ENCODE results near the gene TMEM117.

Gene TMEM117

DNA sequence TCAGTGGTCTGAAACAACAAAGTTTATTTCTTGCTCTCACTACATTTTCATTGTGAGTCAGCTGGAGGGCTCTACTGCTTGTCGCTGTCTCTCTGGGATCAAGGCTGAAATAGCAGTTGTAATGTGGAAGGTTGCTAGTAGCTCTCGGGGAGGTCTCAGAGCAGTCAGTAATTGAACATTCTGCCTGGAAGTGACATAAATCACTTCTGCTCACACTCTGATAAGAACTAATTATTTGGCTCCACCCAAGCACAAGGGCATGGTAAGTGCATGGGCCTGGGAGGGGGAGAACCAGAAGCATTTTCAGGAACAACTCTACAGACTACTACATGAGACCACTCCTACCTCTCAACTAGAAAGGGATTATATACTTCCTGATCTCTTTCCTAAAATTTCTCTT lies 128.2 kb downstream of the TMEM117 start:
- no peak for DNase-seq (ENCODE audit: low read depth)

DNA sequence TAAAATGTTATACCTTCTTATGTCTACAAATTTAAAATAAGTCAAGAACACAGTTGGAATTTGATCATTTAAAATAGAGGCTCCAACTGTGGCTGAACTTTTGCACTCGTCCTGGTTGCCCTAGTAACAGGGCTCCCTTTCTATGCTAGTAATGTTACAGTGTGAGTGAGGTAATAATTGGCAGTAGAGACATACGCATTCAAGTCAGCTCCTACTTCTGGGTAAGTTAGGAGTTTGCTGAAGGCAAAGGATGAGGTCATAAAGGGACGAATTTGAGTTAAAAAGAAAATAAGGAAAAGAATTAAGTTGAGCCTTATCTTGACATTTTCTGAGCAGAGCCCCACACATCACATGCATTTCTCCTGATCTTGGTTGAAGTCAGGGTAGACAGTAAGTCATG lies 129.1 kb downstream of the TMEM117 start:
- no peak for DNase-seq (ENCODE audit: low read depth)

DNA sequence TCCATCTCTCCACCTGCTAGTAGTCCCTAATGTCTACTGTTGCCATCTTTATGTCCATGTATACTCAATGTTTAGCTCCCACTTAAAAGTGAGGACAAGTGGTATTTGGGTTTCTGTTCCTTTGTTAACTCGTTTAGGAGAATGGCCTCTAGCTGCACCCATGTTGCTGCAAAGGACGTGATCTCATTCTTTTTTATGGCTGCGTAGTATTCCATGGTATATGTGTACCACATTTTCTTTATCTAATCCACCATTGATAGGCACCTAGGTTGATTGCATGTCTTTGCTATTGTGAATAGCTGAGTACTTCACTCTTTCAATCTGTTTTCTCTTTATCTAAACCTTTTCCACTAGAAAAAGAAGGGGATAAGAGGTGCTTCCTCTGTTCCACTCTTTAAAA lies 130.0 kb downstream of the TMEM117 start:
- no peak for DNase-seq (ENCODE audit: low read depth)

DNA sequence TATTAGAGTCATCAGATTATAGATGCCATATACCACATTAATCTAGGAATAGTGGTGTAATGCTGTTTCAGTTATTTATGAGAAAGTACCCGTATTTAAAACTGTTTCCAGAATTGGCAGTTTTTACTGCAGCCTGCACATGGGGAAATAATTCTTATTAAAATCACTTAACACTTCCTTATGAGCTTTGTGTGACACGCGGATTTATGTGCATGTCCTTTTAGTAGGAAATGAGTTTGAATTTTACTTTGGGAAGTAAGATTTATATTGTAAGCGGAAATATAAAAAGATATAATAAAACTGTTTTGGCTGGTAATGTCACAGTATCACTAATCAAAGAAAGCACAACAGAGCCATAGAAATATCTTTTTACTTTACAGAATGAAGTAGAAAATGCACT lies 132.9 kb downstream of the TMEM117 start:
- no peak for DNase-seq (ENCODE audit: low read depth)

DNA sequence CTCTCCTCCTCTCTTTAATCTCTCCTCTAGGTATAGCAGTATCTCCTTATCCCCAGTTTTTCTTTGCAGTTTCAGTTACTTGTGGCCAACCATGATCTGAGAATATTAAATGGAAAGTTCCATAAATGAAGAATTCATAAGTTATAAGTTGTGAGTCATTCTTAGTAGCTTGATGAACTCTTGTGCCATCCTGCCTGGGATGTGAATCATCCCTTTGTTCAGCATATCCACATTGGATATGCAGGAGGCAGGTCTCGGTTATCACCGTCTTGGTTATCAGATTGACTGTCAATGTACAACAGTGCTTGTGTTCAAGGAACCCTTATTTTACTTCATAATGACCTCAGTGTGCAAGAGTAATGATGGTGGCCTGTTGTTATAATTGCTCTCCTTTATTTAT lies 134.0 kb downstream of the TMEM117 start:
- DNase-seq (ENCODE audit: low read depth), result no peak

DNA sequence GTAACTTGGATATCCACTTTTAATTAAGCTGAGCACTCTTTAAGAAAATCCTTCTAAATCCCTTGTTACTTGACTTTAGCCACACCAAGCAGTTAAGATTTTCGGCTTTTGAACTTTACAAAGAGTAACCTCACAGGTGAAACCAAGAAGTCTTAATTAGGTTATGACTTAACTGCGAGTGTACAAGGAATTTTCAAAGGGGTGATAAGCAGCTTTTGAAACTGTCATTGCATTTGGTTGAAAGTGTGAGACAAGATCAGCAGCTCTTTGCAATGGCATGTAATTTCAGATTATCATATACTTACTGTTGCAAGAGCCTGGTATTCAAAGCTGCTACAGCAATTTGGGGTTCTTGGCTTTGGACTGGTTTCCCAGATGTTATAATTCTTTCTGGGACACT lies 137.5 kb downstream of the TMEM117 start:
- DNase-seq (ENCODE audit: low read depth), result no peak

DNA sequence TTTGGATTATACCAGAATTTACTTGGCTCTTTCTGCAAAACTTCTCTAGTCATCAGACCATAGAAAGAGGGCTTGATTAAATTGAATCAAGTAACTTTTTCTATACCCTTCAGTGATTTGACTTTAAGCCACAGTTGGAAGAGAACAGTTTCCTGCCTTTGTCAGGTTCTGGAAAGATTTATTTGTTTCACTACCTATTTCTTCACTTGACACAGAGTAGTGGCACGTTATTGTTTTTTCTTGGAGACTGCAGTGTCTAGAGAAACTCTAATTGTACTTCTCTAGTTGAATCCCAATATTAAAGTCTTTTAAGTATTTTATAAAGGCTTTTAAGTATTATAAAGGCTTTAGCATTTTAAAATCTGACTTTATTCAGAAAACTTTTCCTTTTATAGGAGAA lies 138.1 kb downstream of the TMEM117 start:
- DNase-seq (ENCODE audit: low read depth), result no peak

DNA sequence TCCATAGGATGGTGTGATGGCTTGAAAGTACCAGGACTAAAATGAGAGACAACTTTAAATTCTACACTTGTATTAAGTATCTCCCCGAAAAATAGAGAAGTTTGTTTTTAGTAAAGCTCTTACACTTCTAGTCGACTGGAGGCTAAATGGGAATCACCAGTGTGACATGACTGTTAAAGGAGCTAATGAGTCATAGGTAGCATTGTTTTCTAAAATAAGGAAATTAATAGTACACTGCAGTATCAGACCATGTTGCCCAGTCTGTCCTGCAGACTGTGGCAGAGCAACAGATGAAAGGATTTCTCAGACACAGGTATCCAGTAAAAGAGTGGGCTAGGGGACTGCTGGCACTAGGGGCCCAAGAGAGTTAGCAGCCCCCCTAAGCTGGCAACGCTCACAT lies 140.1 kb downstream of the TMEM117 start:
- DNase-seq (ENCODE audit: low read depth), result no peak

DNA sequence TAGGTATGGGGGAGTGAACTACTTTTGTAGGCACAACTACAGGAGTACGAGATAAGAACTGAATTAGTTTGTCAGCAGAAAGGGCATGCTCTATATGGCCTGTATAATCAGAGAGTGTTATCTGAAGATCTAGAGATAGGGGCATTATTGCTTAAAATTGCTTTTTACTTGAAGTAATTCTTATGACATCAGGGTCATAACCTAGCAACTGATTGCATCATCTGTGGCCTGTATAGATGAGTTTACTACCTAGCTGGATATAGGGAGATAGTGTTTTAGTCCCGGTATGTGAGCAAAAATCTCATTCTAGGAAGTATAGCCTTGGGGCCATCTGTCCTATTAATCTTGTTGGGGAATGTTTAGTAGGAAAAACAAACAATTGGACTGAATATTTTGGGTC lies 142.7 kb downstream of the TMEM117 start:
- no peak for DNase-seq (ENCODE audit: low read depth)

DNA sequence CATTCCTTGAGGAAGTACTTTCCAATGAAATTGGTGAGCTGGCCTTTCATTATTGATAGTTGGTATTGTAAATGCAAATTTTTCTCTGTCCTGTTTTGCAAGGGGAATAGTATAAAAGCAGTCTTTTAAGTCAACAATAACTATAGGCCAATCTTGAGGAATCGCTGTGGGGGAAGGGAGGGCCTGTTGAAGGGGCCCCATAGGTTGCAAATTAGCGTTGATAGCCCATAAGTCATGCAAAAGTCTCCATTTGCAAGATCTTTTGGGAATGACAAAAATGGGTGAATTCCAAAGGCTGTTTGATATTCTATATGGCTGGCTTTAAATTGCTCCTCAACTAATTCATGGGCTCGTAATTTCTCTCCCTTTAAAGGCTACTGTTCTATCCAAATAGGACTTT lies 143.6 kb downstream of the TMEM117 start:
- no peak for DNase-seq (ENCODE audit: low read depth)

DNA sequence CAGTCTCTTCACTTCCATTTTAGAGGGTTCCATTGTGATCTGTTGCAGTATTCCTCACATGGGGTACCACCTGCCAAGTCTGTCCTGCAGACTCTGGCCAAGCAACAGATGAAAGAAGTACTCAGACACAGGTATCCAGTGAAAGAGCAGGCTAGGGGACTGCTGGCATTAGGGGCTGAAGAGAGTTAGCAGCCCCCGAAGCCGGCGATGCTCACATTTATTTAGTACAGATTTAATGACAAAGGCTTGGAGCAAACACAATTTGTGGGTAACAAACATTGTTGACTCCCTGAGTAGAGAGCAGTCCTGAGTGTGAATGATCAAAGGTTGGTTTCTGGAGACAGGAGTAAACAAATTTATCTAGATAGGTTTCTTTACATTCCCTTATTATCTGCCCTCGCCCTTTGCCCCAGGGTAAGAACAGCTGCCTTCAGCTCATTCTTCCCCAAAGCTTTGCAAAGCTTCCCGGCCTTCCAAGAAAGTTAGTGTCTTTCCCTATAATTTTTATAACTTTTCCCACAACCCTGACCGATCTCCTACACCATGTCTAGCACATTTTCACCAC lies 144.8 kb downstream of the TMEM117 start:
- no peak for DNase-seq (ENCODE audit: low read depth)

DNA sequence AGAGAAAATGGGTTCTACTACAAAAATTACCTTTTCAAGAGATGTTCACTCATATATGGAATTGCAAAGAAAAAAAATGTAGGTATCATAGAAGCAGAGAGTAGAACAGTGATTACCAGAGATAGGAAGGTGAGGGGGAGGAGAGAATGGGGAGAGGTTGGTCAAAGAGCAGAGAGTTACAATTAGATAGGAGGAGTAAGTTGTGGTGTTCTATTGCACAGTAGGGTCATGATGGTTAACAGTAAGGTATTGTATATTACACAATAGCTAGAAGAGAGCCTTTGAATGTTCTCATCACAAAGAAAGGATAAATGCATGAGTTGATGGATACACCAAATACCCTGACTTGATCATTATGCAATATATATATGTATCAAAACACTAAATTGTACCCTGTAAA lies 145.8 kb downstream of the TMEM117 start:
- DNase-seq (ENCODE audit: low read depth), result no peak

DNA sequence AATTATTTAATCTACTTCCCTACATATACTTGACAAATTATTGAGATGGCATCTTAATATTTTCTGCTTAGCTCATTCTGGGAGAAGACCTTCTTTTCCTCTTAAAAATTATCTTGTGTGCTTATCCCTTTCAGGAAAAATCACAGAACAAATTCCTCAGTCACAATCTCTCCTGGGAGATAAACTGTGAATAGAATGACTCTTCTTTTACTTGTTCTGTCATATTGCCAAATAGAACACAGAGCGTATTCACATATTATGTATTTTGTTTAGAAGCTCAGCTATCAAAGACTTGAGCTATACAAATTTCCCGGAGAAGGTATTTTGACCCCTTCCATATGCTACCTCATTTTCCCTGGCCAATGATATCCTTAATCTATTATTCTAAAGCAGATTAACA lies 146.7 kb downstream of the TMEM117 start:
- DNase-seq (ENCODE audit: low read depth), result no peak

DNA sequence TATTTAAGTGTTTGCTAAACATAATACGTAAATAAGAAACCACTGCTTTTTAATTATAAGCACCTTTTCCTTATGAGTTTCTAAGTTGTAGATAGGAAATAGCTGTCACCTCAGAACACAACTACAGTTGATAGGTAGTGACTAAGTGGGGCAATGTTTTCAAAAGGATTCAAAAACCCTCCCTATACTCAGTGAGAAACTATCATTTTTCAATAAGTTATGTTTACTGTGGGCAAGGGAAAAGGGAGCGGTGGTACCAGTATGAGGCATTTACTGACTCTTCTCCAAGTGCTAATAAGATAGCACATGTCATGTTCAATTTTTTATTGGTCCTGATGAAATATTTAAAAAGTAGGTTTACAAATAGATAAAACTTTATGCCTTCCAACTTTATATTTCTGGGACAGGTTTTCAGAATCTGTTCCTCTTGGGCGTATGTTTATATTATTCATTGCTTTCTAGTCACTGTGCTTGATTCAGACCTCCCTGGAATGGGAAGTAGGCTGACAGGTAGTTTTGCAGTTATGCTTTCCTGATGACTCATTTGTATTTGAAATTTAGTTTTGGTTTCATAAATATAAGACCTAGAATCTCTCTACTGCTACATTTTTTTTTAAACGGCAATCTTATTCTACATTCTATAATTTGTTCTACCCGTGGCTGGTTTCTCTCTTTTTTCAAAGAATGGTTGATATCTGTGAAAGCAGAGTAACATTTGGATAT lies 153.1 kb downstream of the TMEM117 start:
- DNase-seq (ENCODE audit: low read depth), result no peak

DNA sequence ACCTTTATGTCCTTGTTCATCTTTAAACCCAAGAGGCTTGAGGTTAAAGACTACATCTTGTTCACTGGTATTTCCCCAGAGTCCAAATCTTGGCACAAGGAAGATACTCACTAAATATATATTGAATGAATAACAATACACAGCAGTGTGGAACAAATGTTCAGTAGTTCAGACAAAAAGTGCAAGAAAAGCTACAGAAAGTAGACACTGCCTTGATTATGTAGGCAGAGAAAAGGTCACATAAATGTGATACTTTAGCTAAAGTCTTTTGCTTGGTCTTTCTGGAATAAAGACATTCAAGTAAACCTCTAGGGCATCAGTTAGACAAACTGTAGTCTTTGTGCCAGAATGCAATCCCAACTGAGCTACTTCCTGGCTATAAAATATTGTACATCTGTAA lies 157.0 kb downstream of the TMEM117 start:
- no peak for DNase-seq (ENCODE audit: low read depth)

DNA sequence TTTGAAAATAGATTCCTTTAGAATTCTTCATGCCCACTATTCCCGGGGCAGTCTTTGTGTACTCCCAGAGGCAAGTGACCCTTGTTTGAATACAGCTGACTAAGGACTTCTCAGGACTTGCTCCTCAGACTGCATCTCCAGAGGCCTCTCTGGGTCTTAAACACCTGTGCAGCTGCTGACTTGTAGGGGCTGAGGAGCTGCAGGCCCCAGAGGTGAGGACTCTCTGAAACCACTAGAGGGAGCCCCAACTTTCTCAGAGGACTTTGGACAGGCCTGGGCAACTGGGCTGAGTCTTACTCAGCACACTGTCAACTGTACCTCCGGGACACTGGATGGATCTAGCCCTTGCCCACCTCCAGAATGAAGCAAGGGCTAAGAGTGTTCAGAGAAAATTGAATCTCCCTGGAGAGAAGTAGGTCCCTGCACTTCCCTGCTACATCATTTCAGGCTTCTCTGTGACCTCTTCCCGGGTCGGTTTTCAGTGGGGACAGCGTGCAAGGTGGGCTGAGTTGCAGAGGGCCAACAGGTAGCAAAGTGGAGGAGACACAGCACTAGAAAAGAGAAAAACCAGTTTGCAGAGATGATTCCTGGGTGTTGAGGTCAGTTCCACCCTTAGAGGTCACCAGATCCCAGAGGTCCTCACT lies 164.6 kb downstream of the TMEM117 start:
- no peak for DNase-seq (ENCODE audit: low read depth)

DNA sequence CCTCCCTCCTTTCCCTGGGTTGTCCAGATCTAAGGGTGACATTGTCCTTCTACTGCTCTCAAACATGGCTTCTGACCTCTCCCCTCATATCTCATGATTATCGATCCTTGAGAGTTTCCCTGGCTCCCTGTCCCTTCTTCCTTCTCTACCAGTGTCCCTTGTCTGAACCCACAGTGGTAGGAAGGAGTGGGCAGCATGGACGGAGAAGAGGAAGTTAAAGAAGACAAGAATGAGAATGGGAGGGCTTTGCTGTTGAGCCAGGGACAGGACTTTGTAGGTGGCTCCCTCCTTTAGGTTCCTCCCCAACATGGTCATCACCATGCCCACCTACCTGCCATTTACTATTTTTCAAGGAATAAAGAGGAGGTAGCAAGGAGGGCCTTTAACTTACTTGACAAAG lies 166.7 kb downstream of the TMEM117 start:
- no peak for DNase-seq (ENCODE audit: low read depth)

DNA sequence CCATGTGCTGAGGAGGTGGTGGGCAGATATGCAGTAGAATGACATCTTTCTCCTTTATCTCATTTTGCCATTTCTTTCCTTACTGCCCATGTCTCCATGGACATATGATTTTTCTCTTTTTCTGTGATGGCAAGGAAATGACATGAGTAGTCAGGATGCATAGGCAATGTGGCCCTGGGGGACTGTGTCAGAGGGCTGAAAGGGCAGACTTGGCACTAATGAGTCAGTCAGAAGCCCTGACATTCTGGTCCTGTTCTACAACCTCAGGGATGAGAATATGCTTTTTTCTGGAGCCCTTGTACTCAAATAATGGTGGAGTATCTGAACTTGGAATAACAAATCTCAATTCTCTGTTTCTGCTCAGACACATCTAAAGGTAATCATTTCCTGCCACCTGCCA lies 167.8 kb downstream of the TMEM117 start:
- no peak for DNase-seq (ENCODE audit: low read depth)

DNA sequence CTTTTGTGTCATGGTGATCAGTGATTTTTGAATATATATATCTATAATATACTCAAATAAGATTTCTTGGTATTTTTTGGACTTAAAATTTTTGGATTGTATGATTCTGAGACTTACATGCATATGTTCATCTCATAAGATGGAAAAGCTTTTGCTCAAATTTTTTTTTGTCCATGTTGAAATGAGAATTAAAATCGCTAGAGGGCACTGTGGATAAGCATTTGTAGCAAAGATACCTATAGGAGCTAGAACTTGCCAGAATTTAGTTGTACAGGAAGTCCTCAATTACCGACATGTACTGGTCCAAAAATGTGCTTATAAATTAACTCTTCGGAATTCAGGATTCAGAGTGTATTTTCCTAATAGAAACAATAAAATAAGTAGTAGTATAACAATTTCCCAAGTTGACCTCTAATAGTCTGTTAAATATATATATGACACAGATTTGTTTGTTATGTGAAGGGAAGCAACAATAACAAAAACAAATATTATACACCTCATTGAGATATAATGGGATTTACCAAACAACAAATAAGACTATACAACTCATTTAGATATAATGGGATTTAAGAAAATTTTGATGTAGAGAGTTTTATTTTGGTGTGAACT lies 179.6 kb downstream of the TMEM117 start:
- no peak for DNase-seq (ENCODE audit: low read depth)

DNA sequence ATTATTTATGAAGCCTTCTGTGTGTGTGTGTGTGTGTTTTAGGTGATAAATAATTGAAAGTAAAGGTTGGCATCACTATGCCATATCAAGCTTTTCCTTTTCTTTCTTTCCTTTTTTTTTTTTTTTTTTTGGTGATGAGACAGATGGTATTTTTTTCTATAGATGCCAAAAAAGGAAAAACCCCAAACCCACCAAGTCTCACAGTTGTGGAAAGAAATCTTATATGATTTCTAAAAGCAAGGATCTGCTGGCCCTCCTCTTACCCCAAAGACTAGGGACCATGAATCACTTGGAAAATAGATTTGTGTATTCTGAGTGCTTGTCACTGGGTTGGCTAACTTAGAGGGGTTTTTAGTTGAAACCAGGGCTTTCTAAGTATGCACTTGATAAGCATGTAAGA lies 181.3 kb downstream of the TMEM117 start:
- DNase-seq (ENCODE audit: low read depth), result no peak

DNA sequence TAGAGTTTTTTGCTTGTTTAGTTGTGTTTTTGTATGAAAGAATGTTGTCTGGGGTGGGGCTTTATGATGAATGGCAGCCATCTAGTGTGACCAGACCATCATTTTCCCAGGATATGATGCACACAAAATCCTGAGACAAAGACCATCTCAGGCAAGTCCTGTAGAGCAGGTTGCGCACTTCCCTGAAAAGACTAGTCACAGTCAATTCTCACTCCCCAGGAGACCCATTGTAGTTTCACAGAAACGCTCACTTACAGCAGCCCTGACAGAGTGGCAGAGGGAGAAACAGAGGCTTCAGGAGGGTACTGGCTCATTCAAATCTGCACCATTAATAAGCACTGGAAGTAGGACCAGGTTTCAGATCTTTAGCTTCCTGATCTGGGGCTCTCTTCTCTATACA lies 183.2 kb downstream of the TMEM117 start:
- DNase-seq (ENCODE audit: low read depth), result no peak

DNA sequence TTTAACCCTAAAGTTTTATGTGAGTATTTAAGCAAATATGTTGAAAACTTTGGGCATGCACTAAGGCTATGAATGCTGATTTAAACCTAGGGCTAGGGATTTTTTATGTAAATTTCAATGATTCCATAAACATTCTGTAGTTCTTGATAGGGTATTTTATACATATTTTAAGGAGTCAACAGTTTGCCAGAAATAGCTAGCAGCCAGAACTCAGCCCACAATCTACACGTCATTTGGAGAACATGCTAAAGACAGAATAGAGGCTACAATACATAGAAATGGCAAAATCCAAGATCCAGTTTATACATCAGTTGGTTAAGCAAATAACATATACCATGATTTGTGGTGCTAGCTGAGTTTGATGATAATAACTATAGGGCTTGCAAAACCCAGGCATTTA lies 184.7 kb downstream of the TMEM117 start:
- no peak for DNase-seq (ENCODE audit: low read depth)

DNA sequence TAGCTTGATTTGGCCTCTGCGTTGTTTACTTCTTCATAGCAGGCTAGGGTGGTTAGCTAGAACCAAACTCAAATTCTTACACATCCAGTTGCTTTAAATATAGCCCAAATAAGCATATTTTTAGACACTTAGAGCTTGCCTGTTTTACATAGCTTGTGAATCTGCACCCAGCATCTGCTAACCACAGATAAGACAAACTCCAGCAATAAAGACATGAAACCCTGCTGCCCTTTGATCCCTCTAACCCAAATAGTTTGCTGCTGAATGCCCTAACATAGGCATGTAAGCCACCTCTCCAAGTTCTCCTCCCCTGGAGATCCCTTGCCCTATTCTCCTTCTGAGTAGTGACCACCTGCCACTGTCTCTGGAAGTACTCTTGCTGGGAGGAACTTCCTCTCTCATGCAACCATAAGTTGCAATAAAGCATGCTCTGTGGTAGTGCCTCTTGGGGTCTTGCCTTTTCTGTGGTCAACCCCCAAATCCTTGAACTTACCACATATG lies 185.6 kb downstream of the TMEM117 start:
- no peak for DNase-seq (ENCODE audit: low read depth)

Measured in activated T-cell treated with anti-CD3 and anti-CD28 coated beads for 24 hours (primary cell).